Glutamatergic neuron (in vitro differentiated cells): ENCODE data around the gene NAA38. TPM values are rescaled to one million over a fixed set of nuclear protein-coding genes. Genes with fewer than 3 reads are reported as not detected.

ENCODE experiments used
- DNase-seq: peaks from one replicate; pipeline ENCODE4 v3.0.0; 2022
- H3K27ac Mint-ChIP-seq: one replicate; pipeline ENCODE4 v1.8.0; 2020; ENCODE audit warnings: mild to moderate bottlenecking, mixed read lengths, inconsistent platforms; ENCODE audit not compliant: unreplicated experiment
- H3K27me3 Mint-ChIP-seq: one replicate; pipeline ENCODE4 v1.8.0; 2020; ENCODE audit warnings: mild to moderate bottlenecking, moderate library complexity, mixed read lengths, inconsistent platforms; ENCODE audit not compliant: unreplicated experiment
- H3K36me3 Mint-ChIP-seq: one replicate; pipeline ENCODE4 v1.8.0; 2020; ENCODE audit warnings: mild to moderate bottlenecking, mixed read lengths, inconsistent platforms; ENCODE audit not compliant: unreplicated experiment
- H3K4me1 Mint-ChIP-seq: one replicate; pipeline ENCODE4 v1.8.0; 2020; ENCODE audit warnings: mild to moderate bottlenecking, low read depth, mixed read lengths, inconsistent platforms; ENCODE audit not compliant: unreplicated experiment
- H3K4me3 Mint-ChIP-seq: one replicate; pipeline ENCODE4 v1.8.0; 2020; ENCODE audit warnings: mild to moderate bottlenecking, mixed read lengths, inconsistent platforms; ENCODE audit not compliant: unreplicated experiment
- H3K9me3 Mint-ChIP-seq: one replicate; pipeline ENCODE4 v1.8.0; 2020; ENCODE audit warnings: mild to moderate bottlenecking, moderate library complexity, mixed read lengths, inconsistent platforms; ENCODE audit not compliant: unreplicated experiment
- CTCF ChIP-seq: fragments of 200-600 bp; sonication (generic); IDR thresholded peaks from one replicate; pipeline ENCODE4 v1.5.0; 2021; ENCODE audit not compliant: partially characterized antibody, unreplicated experiment
- total RNA-seq: library from RNA; stranded (reverse); fragmentation: NEBNext Ultra II Directional; extraction: Animal tissue kit (Norgen Biotek cat#: 25700); gene quantifications from one replicate; pipeline ENCODE4 v1.2.1, GENCODE V29; 2021; ENCODE audit not compliant: unreplicated experiment

The NAA38 gene
- total RNA-seq, 1 donor from 2014 or later = 49.7 TPM

- peaks cover 16% of the 10 kb centered on the region for H3K9me3 Mint-ChIP-seq
- no peak overlapping the region for H3K4me3 Mint-ChIP-seq
- H3K4me1 Mint-ChIP-seq = peaks cover 13% of the 10 kb centered on the region
- H3K27me3 Mint-ChIP-seq = peaks cover 24% of the 10 kb centered on the region
- no peak overlapping the region for H3K27ac Mint-ChIP-seq
- H3K36me3 Mint-ChIP-seq = no peaks in the 10 kb centered on the region
- TF ChIP-seq CTCF = no peak
- no peak for DNase-seq
These were observed 7.4 kb downstream of the NAA38 start for GRCh38 chr17:7849751-7850504.

GRCh38 chr17:7849130-7849750, 8.1 kb downstream of the NAA38 start:
- no peaks in the 10 kb centered on the region for H3K36me3 Mint-ChIP-seq
- DNase-seq = no peak
- peaks cover 13% of the 10 kb centered on the region for H3K4me1 Mint-ChIP-seq
- H3K27me3 Mint-ChIP-seq = peaks cover 26% of the 10 kb centered on the region
- H3K4me3 Mint-ChIP-seq = no peak overlapping the region
- peaks cover 16% of the 10 kb centered on the region for H3K9me3 Mint-ChIP-seq
- no peak for TF ChIP-seq CTCF
- no peak overlapping the region for H3K27ac Mint-ChIP-seq

- TF ChIP-seq CTCF = no peak
- H3K4me3 Mint-ChIP-seq = no peak overlapping the region
- H3K9me3 Mint-ChIP-seq = peaks cover 17% of the 10 kb centered on the region
- DNase-seq = no peak
- H3K36me3 Mint-ChIP-seq = no peaks in the 10 kb centered on the region
- H3K27ac Mint-ChIP-seq = no peak overlapping the region
- peaks cover 11% of the 10 kb centered on the region for H3K4me1 Mint-ChIP-seq
- H3K27me3 Mint-ChIP-seq = peaks cover 26% of the 10 kb centered on the region
These were observed 8.6 kb downstream of the NAA38 start for GRCh38 chr17:7848739-7849129.

GRCh38 chr17:7848131-7848579, 9.2 kb downstream of the NAA38 start:
- no peak overlapping the region for H3K4me3 Mint-ChIP-seq
- no peak overlapping the region for H3K27ac Mint-ChIP-seq
- peaks cover 28% of the 10 kb centered on the region for H3K27me3 Mint-ChIP-seq
- H3K9me3 Mint-ChIP-seq = peaks cover 21% of the 10 kb centered on the region
- H3K4me1 Mint-ChIP-seq = peaks cover 13% of the 10 kb centered on the region
- no peak for DNase-seq
- H3K36me3 Mint-ChIP-seq = no peaks in the 10 kb centered on the region
- no peak for TF ChIP-seq CTCF
